Thyroid gland (tissue), 4 donors: ENCODE results near the gene ADAM12.

ENCODE experiments used
- POLR2A ChIP-seq, 2 donors: fragments of 450-650 bp; IDR thresholded peaks; one replicate each; pipeline ENCODE4 v1.6.1; 2017; ENCODE audit warnings: antibody characterized with exemption in 2 of 2, mild to moderate bottlenecking in 2 of 2, moderate library complexity in 1 of 2
- TF ChIP-seq, protein P1 (sequence below), 6 experiments: fragments of 200-600 bp in 3 of 6; fragments of 450-650 bp in 3 of 6; sonication (generic) in 3 of 6; IDR thresholded peaks; one replicate each; pipeline ENCODE4 v1.5.1; 2016 to 2019; ENCODE audit warnings: antibody characterized with exemption in 6 of 6, mild to moderate bottlenecking in 2 of 6, inconsistent platforms in 1 of 6, moderate library complexity in 1 of 6

DNA sequence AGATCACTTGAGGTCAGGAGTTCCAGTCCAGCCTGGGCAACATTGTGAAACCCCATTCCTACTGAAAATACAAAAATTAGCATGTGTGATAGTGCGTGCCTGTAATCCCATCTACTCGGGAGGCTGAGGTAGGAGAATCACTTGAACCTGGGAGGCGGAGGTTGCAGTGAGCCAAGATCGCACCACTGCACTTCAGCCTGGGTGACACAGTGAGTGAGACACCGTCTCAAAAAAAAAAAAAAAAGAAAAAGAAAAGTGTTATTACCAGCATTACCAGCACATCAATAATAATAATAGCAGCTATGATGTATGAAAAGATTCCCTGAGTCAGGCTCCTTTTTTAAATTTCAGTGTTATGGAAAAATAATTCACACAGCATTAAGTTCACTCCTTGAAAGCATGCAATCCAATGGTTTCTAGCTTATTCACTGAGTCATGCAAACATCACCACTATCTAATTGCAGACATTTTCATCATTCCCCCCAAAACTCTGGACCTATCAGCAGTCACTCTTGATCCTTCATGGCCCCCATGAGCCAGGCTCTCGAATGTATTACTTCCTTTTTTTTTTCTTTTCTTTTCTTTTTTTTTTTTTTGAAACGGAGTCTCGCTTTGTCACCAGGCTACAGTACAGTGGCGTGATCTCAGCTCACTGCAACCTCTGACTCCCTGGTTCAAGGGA, 263.5 kb downstream of the ADAM12 start:
- TF ChIP-seq, protein P1, sequence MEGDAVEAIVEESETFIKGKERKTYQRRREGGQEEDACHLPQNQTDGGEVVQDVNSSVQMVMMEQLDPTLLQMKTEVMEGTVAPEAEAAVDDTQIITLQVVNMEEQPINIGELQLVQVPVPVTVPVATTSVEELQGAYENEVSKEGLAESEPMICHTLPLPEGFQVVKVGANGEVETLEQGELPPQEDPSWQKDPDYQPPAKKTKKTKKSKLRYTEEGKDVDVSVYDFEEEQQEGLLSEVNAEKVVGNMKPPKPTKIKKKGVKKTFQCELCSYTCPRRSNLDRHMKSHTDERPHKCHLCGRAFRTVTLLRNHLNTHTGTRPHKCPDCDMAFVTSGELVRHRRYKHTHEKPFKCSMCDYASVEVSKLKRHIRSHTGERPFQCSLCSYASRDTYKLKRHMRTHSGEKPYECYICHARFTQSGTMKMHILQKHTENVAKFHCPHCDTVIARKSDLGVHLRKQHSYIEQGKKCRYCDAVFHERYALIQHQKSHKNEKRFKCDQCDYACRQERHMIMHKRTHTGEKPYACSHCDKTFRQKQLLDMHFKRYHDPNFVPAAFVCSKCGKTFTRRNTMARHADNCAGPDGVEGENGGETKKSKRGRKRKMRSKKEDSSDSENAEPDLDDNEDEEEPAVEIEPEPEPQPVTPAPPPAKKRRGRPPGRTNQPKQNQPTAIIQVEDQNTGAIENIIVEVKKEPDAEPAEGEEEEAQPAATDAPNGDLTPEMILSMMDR (IDR thresholded peaks at IDR 0.05), result no peak
- TF ChIP-seq POLR2A (IDR thresholded peaks at IDR 0.05), result no peak
